ENCODE measurements around the gene RPS4Y1. TPM values are rescaled to one million over a fixed set of nuclear protein-coding genes. Genes with fewer than 3 reads are reported as not detected.
A peak's percentile ranks its signal among the peaks of the same experiment; 100 is the strongest.

RPS4Y1 gene
- total RNA-seq, 6 donors from 2014 or later, result 0.72 to 241 (median 94.1) TPM

DNA sequence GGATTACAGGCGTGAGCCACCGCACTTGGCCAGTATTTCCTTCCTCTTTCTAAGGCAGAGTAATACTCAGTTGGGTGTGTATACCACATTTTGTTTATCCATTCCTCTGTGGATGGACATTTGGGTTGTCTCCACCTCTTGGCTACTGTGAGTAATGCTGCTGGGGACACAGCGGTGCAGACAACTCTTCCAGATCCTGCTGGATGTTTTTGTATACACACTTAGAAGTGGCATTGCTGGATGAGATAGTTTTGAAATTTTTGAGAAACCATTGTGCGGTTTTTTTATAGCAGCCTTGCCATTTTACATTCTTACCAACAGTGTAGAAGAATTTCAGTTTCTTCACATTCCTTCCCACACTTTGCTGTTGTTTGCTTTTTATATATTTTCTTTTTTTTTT lies 16.3 kb downstream of the RPS4Y1 start:
- Histone ChIP-seq H3K27ac (no peak overlapping the region), H3K4me1 (no peaks in the 10 kb centered on the region), H3K27me3 (no peaks in the 10 kb centered on the region), H3K36me3 (no peaks in the 10 kb centered on the region), H3K4me3 (no peak overlapping the region), H3K9me3 (no peaks in the 10 kb centered on the region)
- WGBS, 2 donors, result 81% methylated on average over 2 of the region's 4 CpGs; no CpG with 5 or more reads in 1 of the 2 donors
- ATAC-seq (ENCODE audit: low FRiP score in 2 of 2) (no peak), DNase-seq (no peak)
- TF ChIP-seq, protein P1, sequence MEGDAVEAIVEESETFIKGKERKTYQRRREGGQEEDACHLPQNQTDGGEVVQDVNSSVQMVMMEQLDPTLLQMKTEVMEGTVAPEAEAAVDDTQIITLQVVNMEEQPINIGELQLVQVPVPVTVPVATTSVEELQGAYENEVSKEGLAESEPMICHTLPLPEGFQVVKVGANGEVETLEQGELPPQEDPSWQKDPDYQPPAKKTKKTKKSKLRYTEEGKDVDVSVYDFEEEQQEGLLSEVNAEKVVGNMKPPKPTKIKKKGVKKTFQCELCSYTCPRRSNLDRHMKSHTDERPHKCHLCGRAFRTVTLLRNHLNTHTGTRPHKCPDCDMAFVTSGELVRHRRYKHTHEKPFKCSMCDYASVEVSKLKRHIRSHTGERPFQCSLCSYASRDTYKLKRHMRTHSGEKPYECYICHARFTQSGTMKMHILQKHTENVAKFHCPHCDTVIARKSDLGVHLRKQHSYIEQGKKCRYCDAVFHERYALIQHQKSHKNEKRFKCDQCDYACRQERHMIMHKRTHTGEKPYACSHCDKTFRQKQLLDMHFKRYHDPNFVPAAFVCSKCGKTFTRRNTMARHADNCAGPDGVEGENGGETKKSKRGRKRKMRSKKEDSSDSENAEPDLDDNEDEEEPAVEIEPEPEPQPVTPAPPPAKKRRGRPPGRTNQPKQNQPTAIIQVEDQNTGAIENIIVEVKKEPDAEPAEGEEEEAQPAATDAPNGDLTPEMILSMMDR (IDR thresholded peaks at IDR 0.05), result no peak
- TF ChIP-seq POLR2AphosphoS5 (IDR thresholded peaks at IDR 0.05), result no peak
- TF ChIP-seq POLR2A (IDR thresholded peaks at IDR 0.05), result no peak
- no peak for TF ChIP-seq EP300 (IDR thresholded peaks at IDR 0.05)

GRCh38 chrY:2859782-2860181 lies 18.4 kb downstream of the RPS4Y1 start:
- Histone ChIP-seq H3K27ac (no peak overlapping the region), H3K36me3 (no peaks in the 10 kb centered on the region), H3K27me3 (no peaks in the 10 kb centered on the region), H3K9me3 (no peaks in the 10 kb centered on the region), H3K4me3 (no peak overlapping the region), H3K4me1 (no peaks in the 10 kb centered on the region)
- no peak for DNase-seq
- ATAC-seq (ENCODE audit: low FRiP score in 2 of 2), result no peak
- TF ChIP-seq POLR2A (IDR thresholded peaks at IDR 0.05) (no peak), POLR2AphosphoS5 (IDR thresholded peaks at IDR 0.05) (no peak), EP300 (IDR thresholded peaks at IDR 0.05) (no peak)
- TF ChIP-seq, protein P1 (IDR thresholded peaks at IDR 0.05), result no peak
- 88% methylated on average over 4 of the region's 4 CpGs; no CpG with 5 or more reads in 1 of the 2 donors for WGBS, 2 donors

GRCh38 chrY:2860511-2860910 lies 19.1 kb downstream of the RPS4Y1 start:
- ATAC-seq (ENCODE audit: low FRiP score in 2 of 2) (peak in 1 of 2 donors; percentile 34), DNase-seq (no peak)
- H3K36me3 ChIP-seq, result no peaks in the 10 kb centered on the region
- TF ChIP-seq POLR2A (IDR thresholded peaks at IDR 0.05) (no peak), EP300 (IDR thresholded peaks at IDR 0.05) (no peak), POLR2AphosphoS5 (IDR thresholded peaks at IDR 0.05) (no peak)
- TF ChIP-seq, protein P1 (IDR thresholded peaks at IDR 0.05), result no peak
- H3K9me3 ChIP-seq, result no peaks in the 10 kb centered on the region
- H3K27ac ChIP-seq, result no peak overlapping the region
- no peaks in the 10 kb centered on the region for H3K27me3 ChIP-seq
- H3K4me3 ChIP-seq, result no peak overlapping the region
- H3K4me1 ChIP-seq, result no peaks in the 10 kb centered on the region
- 91% methylated on average over 2 of the region's 2 CpGs; no CpG with 5 or more reads in 1 of the 2 donors for WGBS, 2 donors

GRCh38 chrY:2866581-2866980 lies 25.2 kb downstream of the RPS4Y1 start:
- no peak overlapping the region for H3K4me3 ChIP-seq
- no peaks in the 10 kb centered on the region for H3K27me3 ChIP-seq
- DNase-seq, result no peak
- H3K36me3 ChIP-seq, result peaks cover 0 to 3% (median 0%) of the 10 kb centered on the region in 4 donors
- WGBS, 2 donors, result 44% methylated on average over 2 of the region's 2 CpGs; no CpG with 5 or more reads in 1 of the 2 donors
- no peak overlapping the region for H3K27ac ChIP-seq
- no peak for ATAC-seq (ENCODE audit: low FRiP score in 2 of 2)
- H3K9me3 ChIP-seq, result no peaks in the 10 kb centered on the region
- TF ChIP-seq EP300 (IDR thresholded peaks at IDR 0.05) (no peak), POLR2AphosphoS5 (IDR thresholded peaks at IDR 0.05) (no peak), POLR2A (IDR thresholded peaks at IDR 0.05) (no peak)
- TF ChIP-seq, protein P1 (IDR thresholded peaks at IDR 0.05), result no peak
- H3K4me1 ChIP-seq, result no peaks in the 10 kb centered on the region

- Histone ChIP-seq H3K27me3 (no peaks in the 10 kb centered on the region), H3K4me3 (no peak overlapping the region), H3K9me3 (no peaks in the 10 kb centered on the region), H3K36me3 (peaks cover 0 to 3% (median 0%) of the 10 kb centered on the region in 4 donors), H3K4me1 (no peaks in the 10 kb centered on the region), H3K27ac (no peak overlapping the region)
- no peak for TF ChIP-seq EP300 (IDR thresholded peaks at IDR 0.05)
- TF ChIP-seq POLR2A (IDR thresholded peaks at IDR 0.05), result no peak
- TF ChIP-seq, protein P1 (IDR thresholded peaks at IDR 0.05), result no peak
- no peak for TF ChIP-seq POLR2AphosphoS5 (IDR thresholded peaks at IDR 0.05)
- 95% methylated on average over 7 of the region's 8 CpGs; no CpG with 5 or more reads in 1 of the 2 donors for WGBS, 2 donors
- ATAC-seq (ENCODE audit: low FRiP score in 2 of 2), result no peak
- DNase-seq, result peak in 1 of 2 donors; percentile 10
These were observed 26.1 kb downstream of the RPS4Y1 start for GRCh38 chrY:2867469-2867868.
